K562 (cell line): ENCODE results near the gene ANAPC16. TPM values are rescaled to one million over a fixed set of nuclear protein-coding genes. Genes with fewer than 3 reads are reported as not detected.

Experiments
- FIP1L1 ChIP-seq: fragments of 200-400 bp; formaldehyde crosslinking; IDR thresholded peaks from 2 replicates; pipeline ENCODE4 v1.6.1; 2018; ENCODE audit warnings: mild to moderate bottlenecking, low read depth, low read length; ENCODE audit not compliant: poor library complexity, severe bottlenecking
- GABPB2 ChIP-seq: fragments of 250-450 bp; sonication (Bioruptor Pico); conservative IDR thresholded peaks from 2 replicates; pipeline ENCODE4 v1.5.1; 2021; ENCODE audit warnings: mild to moderate bottlenecking
- JUNB ChIP-seq: fragments of 450-650 bp; formaldehyde crosslinking; conservative IDR thresholded peaks from 2 replicates; pipeline ENCODE4 v1.4.0; 2020; ENCODE audit warnings: mild to moderate bottlenecking
- MITF ChIP-seq: IDR thresholded peaks from 2 replicates; pipeline ENCODE4 v1.6.1; 2014; ENCODE audit warnings: antibody characterized with exemption
- MXD1 ChIP-seq: fragments of 250-450 bp; sonication (Bioruptor Pico); IDR thresholded peaks from 2 replicates; pipeline ENCODE4 v1.8.0; 2021; ENCODE audit warnings: borderline replicate concordance, mild to moderate bottlenecking, moderate library complexity; ENCODE audit not compliant: poor library complexity, severe bottlenecking
- NR4A1 ChIP-seq, 2 experiments: fragments of 250-450 bp in 1 of 2; fragments of 450-650 bp in 1 of 2; sonication (Bioruptor Pico) in 1 of 2; IDR thresholded peaks; 2 replicates each; pipeline versions ENCODE4 v1.4.0 to v1.6.1; 2016 to 2020; ENCODE audit warnings: mild to moderate bottlenecking in 2 of 2, missing compliant biosample characterization in 1 of 2, missing genetic modification characterization in 1 of 2, moderate library complexity in 1 of 2
- PHF8 ChIP-seq: fragments of 200-600 bp; sonication (generic); IDR thresholded peaks from 2 replicates; pipeline ENCODE4 v1.6.1; 2012; ENCODE audit warnings: mixed run types, mild to moderate bottlenecking, inconsistent platforms, low read length, moderate library complexity, borderline replicate concordance
- SREBF2 ChIP-seq: sonication (generic); formaldehyde crosslinking; IDR thresholded peaks from 2 replicates; pipeline ENCODE4 v1.4.0; 2020; ENCODE audit warnings: mild to moderate bottlenecking, missing genetic modification reagents
- SRF ChIP-seq, 2 experiments: fragments of 250-450, 450-650 bp in 1 of 2; sonication (Bioruptor Pico) in 1 of 2; sonication (generic) in 1 of 2; formaldehyde crosslinking; IDR thresholded peaks; 2 replicates each; pipeline versions ENCODE4 v1.5.0 to v1.5.1; 2020 to 2022; ENCODE audit warnings: mild to moderate bottlenecking in 1 of 2, missing genetic modification reagents in 1 of 2
- SUPT5H ChIP-seq: fragments of 450-650 bp; IDR thresholded peaks from 2 replicates; pipeline ENCODE4 v1.6.1; 2016
- TAF15 ChIP-seq: fragments of 200-400 bp; formaldehyde crosslinking; IDR thresholded peaks from 2 replicates; pipeline ENCODE4 v1.6.1; 2017; ENCODE audit warnings: mild to moderate bottlenecking, low read depth, low read length, moderate library complexity
- TCF15 ChIP-seq: fragments of 250-450 bp; sonication (Bioruptor Pico); IDR thresholded peaks from 2 replicates; pipeline ENCODE4 v1.8.0; 2022; ENCODE audit warnings: moderate library complexity, mild to moderate bottlenecking, inconsistent platforms
- U2AF2 ChIP-seq: fragments of 200-400 bp; formaldehyde crosslinking; optimal IDR thresholded peaks from 2 replicates; pipeline ENCODE3; 2017; ENCODE audit warnings: low read depth, mild to moderate bottlenecking, low read length
- ZBTB26 ChIP-seq: fragments of 450-650 bp; formaldehyde crosslinking; IDR thresholded peaks from 2 replicates; pipeline ENCODE4 v1.4.0; 2022; ENCODE audit warnings: missing genetic modification characterization
- ZHX1 ChIP-seq: fragments of 150-350 bp; conservative IDR thresholded peaks from 2 replicates; pipeline ENCODE4 v1.6.1; 2014; ENCODE audit warnings: low read length
- ZNF140 ChIP-seq: fragments of 250-450 bp; sonication (Bioruptor Pico); IDR thresholded peaks from 2 replicates; pipeline ENCODE4 v1.8.0; 2021; ENCODE audit warnings: moderate library complexity, mild to moderate bottlenecking, inconsistent platforms
- ZNF324 ChIP-seq: fragments of 250-450 bp; sonication (Bioruptor Pico); IDR thresholded peaks from 2 replicates; pipeline ENCODE4 v1.4.0; 2020; ENCODE audit warnings: mild to moderate bottlenecking
- polyA plus RNA-seq, 8 experiments: library from polyadenylated mRNA; depleted of rRNA in 4 of 8; stranded (reverse) in 5 of 8; unstranded in 3 of 8; fragments of >200 nt; fragmentation: Nextera tagmentation in 2 of 8; fragmentation: Illumina TruSeq in 1 of 8; extraction: Ambion mirVana in 2 of 8; extraction: Trizol in 1 of 8; gene quantifications; 2 replicates each; pipeline versions ENCODE4 v1.2.1 to v1.2.3, GENCODE V29; 2011 to 2014; ENCODE audit warnings: inconsistent platforms in 1 of 8, missing spikeins in 1 of 8
- total RNA-seq, 7 experiments: library from RNA; depleted of rRNA in 6 of 7; stranded (reverse); fragments of >200 nt in 6 of 7; fragmentation: Illumina TruSeq in 2 of 7; extraction: Trizol in 2 of 7; gene quantifications; 2 replicates each; pipeline versions ENCODE4 v1.2.1 to v1.2.3, GENCODE V29; 2011 to 2021; ENCODE audit warnings: low replicate concordance in 1 of 7
- TF ChIP-seq, protein P1 (sequence below): sonication (generic); formaldehyde crosslinking; IDR thresholded peaks from 2 replicates; pipeline ENCODE4 v1.8.0; 2022; ENCODE audit warnings: mild to moderate bottlenecking, missing genetic modification reagents

Gene ANAPC16
- total and polyA plus RNA-seq, 9 of the 15 experiments (the other 6 are each of a cell fraction or from before 2014, with no cell fraction given) = 42.6 to 208 (median 108) TPM

DNA sequence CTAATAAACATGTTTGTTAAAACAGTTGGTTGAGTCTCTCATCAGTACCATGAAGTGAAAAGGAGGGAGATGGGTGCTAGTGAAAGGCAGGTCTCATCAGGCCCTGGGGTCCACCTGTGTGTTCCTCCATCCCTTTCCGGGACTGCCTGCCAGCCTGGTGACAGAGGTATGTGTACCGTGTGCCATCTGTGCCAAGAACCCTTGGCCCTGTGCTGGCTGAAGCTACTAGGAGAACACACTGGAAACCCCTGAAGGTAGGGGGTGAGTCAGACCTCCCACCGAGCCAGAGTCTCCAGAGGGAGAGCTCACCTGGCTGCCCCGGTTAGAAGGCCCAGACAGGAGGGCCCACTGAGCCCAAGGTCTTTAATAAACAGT is 60.2 kb downstream of the ANAPC16 start (continued):
- TF ChIP-seq U2AF2 = no peak
- no peak for TF ChIP-seq MITF
- TF ChIP-seq PHF8 = no peak
- 0 out of 2 replicates have a peak, but pooled peaks have one; percentile 52 for TF ChIP-seq SUPT5H
- TF ChIP-seq TCF15 = 0 out of 2 replicates have a peak, but pooled peaks have one; percentile 71
- no peak for TF ChIP-seq TAF15
- peak; percentile 67; the same call in 1 of the 2 replicates for TF ChIP-seq ZBTB26 (CRISPR knock-in tag)
- TF ChIP-seq MXD1 (CRISPR knock-in tag) = peak; percentile 27
- TF ChIP-seq, protein P1, sequence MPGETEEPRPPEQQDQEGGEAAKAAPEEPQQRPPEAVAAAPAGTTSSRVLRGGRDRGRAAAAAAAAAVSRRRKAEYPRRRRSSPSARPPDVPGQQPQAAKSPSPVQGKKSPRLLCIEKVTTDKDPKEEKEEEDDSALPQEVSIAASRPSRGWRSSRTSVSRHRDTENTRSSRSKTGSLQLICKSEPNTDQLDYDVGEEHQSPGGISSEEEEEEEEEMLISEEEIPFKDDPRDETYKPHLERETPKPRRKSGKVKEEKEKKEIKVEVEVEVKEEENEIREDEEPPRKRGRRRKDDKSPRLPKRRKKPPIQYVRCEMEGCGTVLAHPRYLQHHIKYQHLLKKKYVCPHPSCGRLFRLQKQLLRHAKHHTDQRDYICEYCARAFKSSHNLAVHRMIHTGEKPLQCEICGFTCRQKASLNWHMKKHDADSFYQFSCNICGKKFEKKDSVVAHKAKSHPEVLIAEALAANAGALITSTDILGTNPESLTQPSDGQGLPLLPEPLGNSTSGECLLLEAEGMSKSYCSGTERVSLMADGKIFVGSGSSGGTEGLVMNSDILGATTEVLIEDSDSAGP (CRISPR knock-in tag) = no peak
- TF ChIP-seq ZNF140 (CRISPR knock-in tag) = no peak
- TF ChIP-seq ZHX1 = no peak
- TF ChIP-seq JUNB (CRISPR knock-in tag) = 0 out of 2 replicates have a peak, but pooled peaks have one; percentile 58
- peak; percentile 50 to 84; a peak in 3 of 4 replicates for TF ChIP-seq SRF (CRISPR knock-in tag; IDR thresholded peaks at IDR 0.05)
- TF ChIP-seq ZNF324 (CRISPR knock-in tag) = peak; percentile 17; the same call in 1 of the 2 replicates
- TF ChIP-seq SREBF2 = 0 out of 2 replicates have a peak, but pooled peaks have one; percentile 30
- no peak for TF ChIP-seq GABPB2 (CRISPR knock-in tag)
- peak; percentile 60 for TF ChIP-seq FIP1L1
- no peak for TF ChIP-seq NR4A1 (CRISPR knock-in tag; IDR thresholded peaks at IDR 0.05)
- TF ChIP-seq NR4A1 (tag; IDR thresholded peaks at IDR 0.05) = no peak
